HG03108 (cell line): ENCODE measurements around the gene PHRF1.

ENCODE experiments used
- ATAC-seq: cut with Tn5 transposase; IDR thresholded peaks from one replicate; pipeline ENCODE4 v1.9.1; 2021; ENCODE audit warnings: moderate library complexity; ENCODE audit not compliant: unreplicated experiment

The PHRF1 gene

GRCh38 chr11:537622-538430 lies 38.4 kb upstream of the PHRF1 start:
- ATAC-seq = no peak

GRCh38 chr11:538431-539051 lies 37.7 kb upstream of the PHRF1 start:
- no peak for ATAC-seq

- ATAC-seq = no peak
Observed at GRCh38 chr11:539971-540481, 36.2 kb upstream of the PHRF1 start.

GRCh38 chr11:540583-541432 lies 35.5 kb upstream of the PHRF1 start:
- no peak for ATAC-seq

- ATAC-seq = no peak
Observed at GRCh38 chr11:541433-541885, 34.8 kb upstream of the PHRF1 start.

- no peak for ATAC-seq
Observed at GRCh38 chr11:544817-545166, 31.5 kb upstream of the PHRF1 start.

- ATAC-seq = no peak
Observed at GRCh38 chr11:545171-545570, 31.1 kb upstream of the PHRF1 start.

GRCh38 chr11:548700-549603 lies 27.3 kb upstream of the PHRF1 start:
- no peak for ATAC-seq

- ATAC-seq = no peak
Observed at GRCh38 chr11:550021-550745, 26.1 kb upstream of the PHRF1 start.

GRCh38 chr11:550746-551085 lies 25.6 kb upstream of the PHRF1 start:
- no peak for ATAC-seq

GRCh38 chr11:551131-551530 lies 25.1 kb upstream of the PHRF1 start:
- ATAC-seq = no peak

- no peak for ATAC-seq
Observed at GRCh38 chr11:551596-551995, 24.7 kb upstream of the PHRF1 start.

GRCh38 chr11:553083-553987 lies 22.9 kb upstream of the PHRF1 start:
- no peak for ATAC-seq

- ATAC-seq = no peak
Observed at GRCh38 chr11:553988-554340, 22.3 kb upstream of the PHRF1 start.

- peak; percentile 40 for ATAC-seq
Observed at GRCh38 chr11:554428-555226, 21.6 kb upstream of the PHRF1 start.

GRCh38 chr11:555227-555779 lies 21.0 kb upstream of the PHRF1 start:
- ATAC-seq = no peak

GRCh38 chr11:555780-556661 lies 20.2 kb upstream of the PHRF1 start:
- no peak for ATAC-seq
